Natural killer cell (primary cell): Measurements from ENCODE around the gene APRT. TPM values are rescaled to one million over a fixed set of nuclear protein-coding genes. Genes with fewer than 3 reads are reported as not detected.

ENCODE experiments used
- ATAC-seq, 3 donors: fragments of 150-1000 bp in 2 of 3; fragments of 200-7000 bp in 1 of 3; cut with Tn5 transposase; 1 replicate in 1 of 3; 2 replicates in 2 of 3; pipeline ENCODE4 v1.10.0; 2021; ENCODE audit warnings: mild to moderate bottlenecking in 2 of 3, moderate library complexity in 2 of 3
- DNase-seq, 2 donors: peaks; one replicate each; pipeline versions ENCODE4 v3.0.0 to v3.0.0-alpha.2; 2013 to 2021; ENCODE audit warnings: mixed read lengths in 1 of 2
- H3K27ac ChIP-seq: one replicate; pipeline ENCODE4 v1.5.1; 2013; ENCODE audit warnings: mild to moderate bottlenecking, low read length
- H3K27me3 ChIP-seq: one replicate; pipeline ENCODE4 v1.6.1; 2013; ENCODE audit warnings: low read length; ENCODE audit not compliant: control insufficient read depth, insufficient read depth
- H3K36me3 ChIP-seq: one replicate; pipeline ENCODE4 v1.6.1; 2013; ENCODE audit warnings: low read length; ENCODE audit not compliant: control insufficient read depth, insufficient read depth
- H3K4me1 ChIP-seq: one replicate; pipeline ENCODE4 v1.6.1; 2013; ENCODE audit warnings: low read length; ENCODE audit not compliant: control insufficient read depth, insufficient read depth
- H3K4me3 ChIP-seq: one replicate; pipeline ENCODE4 v1.5.1; 2013; ENCODE audit warnings: low read length
- H3K9me3 ChIP-seq: one replicate; pipeline ENCODE4 v1.6.1; 2013; ENCODE audit warnings: low read length; ENCODE audit not compliant: control insufficient read depth, insufficient read depth
- H3K27ac Mint-ChIP-seq, 2 donors: one replicate each; pipeline ENCODE4 v1.8.0; 2022; ENCODE audit warnings: mild to moderate bottlenecking in 2 of 2, mixed read lengths in 2 of 2, moderate library complexity in 1 of 2
- H3K27me3 Mint-ChIP-seq, 2 donors: one replicate each; pipeline ENCODE4 v1.8.0; 2022; ENCODE audit warnings: low read depth in 2 of 2, mixed read lengths in 2 of 2
- H3K36me3 Mint-ChIP-seq: one replicate; pipeline ENCODE4 v1.8.0; 2022; ENCODE audit warnings: mixed read lengths
- H3K4me1 Mint-ChIP-seq, 2 donors: one replicate each; pipeline ENCODE4 v1.8.0; 2022; ENCODE audit warnings: mixed read lengths in 2 of 2
- H3K4me3 Mint-ChIP-seq: one replicate; pipeline ENCODE4 v1.8.0; 2022; ENCODE audit warnings: mild to moderate bottlenecking, moderate library complexity, mixed read lengths
- H3K9me3 Mint-ChIP-seq, 2 donors: one replicate each; pipeline ENCODE4 v1.8.0; 2022; ENCODE audit warnings: mixed read lengths in 2 of 2
- CTCF ChIP-seq: fragments of 200-600 bp; IDR thresholded peaks from one replicate; pipeline ENCODE4 v1.8.0; 2022; ENCODE audit warnings: antibody characterized with exemption
- WGBS: methylation state at CpG from one replicate; pipeline ENCODE4 v1.1.7; 2013; ENCODE audit warnings: missing lambda C conversion rate; ENCODE audit not compliant: insufficient coverage; 5-methylcytosine and 5-hydroxymethylcytosine counted together
- intact Hi-C: fragments of 100-400 bp; cut with micrococcal nuclease; formaldehyde crosslinking; loops from one replicate; pipeline ENCODE4 v1.14.2; 2022
- total RNA-seq, 4 donors: library from RNA; stranded (reverse); fragments of 120-200 nt in 1 of 4; gene quantifications; one replicate each; pipeline versions ENCODE4 v1.2.3 to v1.2.4, GENCODE V29; 2013 to 2022

Gene APRT
- total RNA-seq, 3 donors from 2014 or later (not counting 1 experiment from before 2014, with no cell fraction given), result 118 to 123 (median 120) TPM

- Mint-ChIP-seq H3K27me3 (no peaks in the 10 kb centered on the region), H3K27ac (peak overlapping the region; percentile 82 to 96)
- WGBS, result 2% methylated on average over 65 of the region's 65 CpGs
These were observed 588 bp downstream of the APRT start for GRCh38 chr16:88810912-88811768.

GRCh38 chr16:88810166-88810911 is 1.4 kb downstream of the APRT start:
- Mint-ChIP-seq H3K9me3 (no peaks in the 10 kb centered on the region), H3K27ac (peak overlapping the region; percentile 82 to 96), H3K27me3 (no peaks in the 10 kb centered on the region), H3K4me1 (peaks cover 7 to 24% of the 10 kb centered on the region in 2 donors), H3K36me3 (no peaks in the 10 kb centered on the region), H3K4me3 (peak overlapping the region; percentile 92)
- no peak for ATAC-seq
- Histone ChIP-seq H3K27me3 (no peaks in the 10 kb centered on the region), H3K36me3 (peaks cover 10% of the 10 kb centered on the region), H3K9me3 (no peaks in the 10 kb centered on the region), H3K27ac (no peak overlapping the region), H3K4me3 (no peak overlapping the region), H3K4me1 (peaks cover 24% of the 10 kb centered on the region)
- TF ChIP-seq CTCF, result no peak
- 44% methylated on average over 12 of the region's 12 CpGs for WGBS
- DNase-seq, result no peak
- intact Hi-C loops, result no loop called here

More at GRCh38 chr16:88810912-88811768, 588 bp downstream of the APRT start:
- ATAC-seq, result peak; percentile 61 to 72 (median 69)
- peak overlapping the region; percentile 81 for H3K4me3 ChIP-seq
- Mint-ChIP-seq H3K4me3 (peak overlapping the region; percentile 92), H3K9me3 (no peaks in the 10 kb centered on the region), H3K36me3 (no peaks in the 10 kb centered on the region), H3K4me1 (peaks cover 7 to 24% of the 10 kb centered on the region in 2 donors)
- TF ChIP-seq CTCF, result no peak
- H3K36me3 ChIP-seq, result peaks cover 10% of the 10 kb centered on the region
- H3K4me1 ChIP-seq, result peaks cover 24% of the 10 kb centered on the region
- H3K27me3 ChIP-seq, result no peaks in the 10 kb centered on the region
- peak overlapping the region; percentile 66 for H3K27ac ChIP-seq
- intact Hi-C loops, result no loop called here
- DNase-seq, result peak; percentile 67 to 81
- no peaks in the 10 kb centered on the region for H3K9me3 ChIP-seq

- no peaks in the 10 kb centered on the region for H3K27me3 Mint-ChIP-seq
- Histone ChIP-seq H3K27me3 (no peaks in the 10 kb centered on the region), H3K9me3 (no peaks in the 10 kb centered on the region), H3K4me3 (no peak overlapping the region), H3K27ac (no peak overlapping the region), H3K36me3 (peaks cover 10% of the 10 kb centered on the region), H3K4me1 (peaks cover 29% of the 10 kb centered on the region)
- peaks cover 7 to 24% of the 10 kb centered on the region in 2 donors for H3K4me1 Mint-ChIP-seq
- ATAC-seq (no peak), DNase-seq (no peak)
- no peak overlapping the region for H3K4me3 Mint-ChIP-seq
- H3K27ac Mint-ChIP-seq, result no peak overlapping the region
- 90% methylated on average over 10 of the region's 10 CpGs for WGBS
- no peaks in the 10 kb centered on the region for H3K9me3 Mint-ChIP-seq
- no peak for TF ChIP-seq CTCF
- no peaks in the 10 kb centered on the region for H3K36me3 Mint-ChIP-seq
- intact Hi-C loops, result no loop called here
These were observed 2.0 kb downstream of the APRT start for GRCh38 chr16:88809676-88810165.
